Measurements from ENCODE around the gene STS.
"Not testable (repeated sequence)": the region's sequence is repeated elsewhere in the genome, so short reads cannot be mapped to it uniquely, and the experiment has no call there.

Gene STS

DNA sequence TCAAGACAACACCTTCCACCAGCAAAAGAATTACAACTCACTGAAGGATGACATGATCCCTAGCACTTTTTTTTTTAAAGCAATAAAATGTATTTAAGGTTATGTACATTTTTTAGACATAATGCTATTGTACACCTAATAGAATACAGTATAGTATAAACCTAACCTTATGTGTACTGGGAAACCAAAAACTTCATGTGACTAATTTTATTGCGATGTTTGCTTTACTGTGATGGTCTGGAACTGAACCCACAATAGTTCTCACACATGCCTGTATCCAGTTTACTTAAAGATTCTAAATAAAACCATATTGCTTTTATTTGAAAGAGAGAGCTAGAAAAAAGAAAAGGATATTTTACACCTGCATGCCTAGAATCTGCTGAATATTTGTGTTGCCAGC lies 4.4 kb upstream of the STS start:
- DNase-seq: no peak

GRCh38 chrX:7143941-7144525 lies 3.5 kb upstream of the STS start:
- DNase-seq: no peak

- no peak for DNase-seq
Observed at GRCh38 chrX:7145454-7145853, 2.1 kb upstream of the STS start.

DNA sequence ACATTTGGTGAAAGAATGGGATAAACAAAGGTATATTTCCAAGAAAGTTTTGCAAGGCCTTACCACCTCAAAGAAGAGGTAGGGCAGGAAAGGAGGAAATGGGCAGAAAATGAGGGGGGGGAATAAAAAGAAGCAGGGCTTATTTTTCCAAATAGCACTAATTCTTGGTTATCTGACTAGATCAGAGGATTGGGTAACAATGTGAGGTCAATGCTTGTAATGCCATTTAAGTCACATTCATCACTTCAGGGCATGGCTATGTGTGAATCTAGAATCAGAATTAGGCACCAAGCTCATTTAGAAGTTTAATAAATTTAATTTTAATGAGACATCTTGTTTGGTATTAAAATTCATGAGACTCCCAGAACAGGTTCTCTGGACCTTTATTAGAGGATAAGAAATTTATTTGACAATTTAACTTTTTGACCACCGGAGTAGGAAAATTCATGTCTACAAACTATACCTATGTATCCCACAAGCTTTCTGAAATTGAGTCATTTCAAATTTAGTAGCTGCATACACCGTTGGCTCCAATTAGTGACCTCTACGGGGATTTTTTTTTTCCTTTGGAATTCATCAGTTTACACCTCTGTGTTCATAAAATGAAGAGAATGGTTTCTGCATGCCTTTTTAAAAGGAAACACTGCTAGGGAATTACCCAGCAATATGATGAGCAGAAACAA lies 1.4 kb upstream of the STS start:
- no peak for DNase-seq

DNA sequence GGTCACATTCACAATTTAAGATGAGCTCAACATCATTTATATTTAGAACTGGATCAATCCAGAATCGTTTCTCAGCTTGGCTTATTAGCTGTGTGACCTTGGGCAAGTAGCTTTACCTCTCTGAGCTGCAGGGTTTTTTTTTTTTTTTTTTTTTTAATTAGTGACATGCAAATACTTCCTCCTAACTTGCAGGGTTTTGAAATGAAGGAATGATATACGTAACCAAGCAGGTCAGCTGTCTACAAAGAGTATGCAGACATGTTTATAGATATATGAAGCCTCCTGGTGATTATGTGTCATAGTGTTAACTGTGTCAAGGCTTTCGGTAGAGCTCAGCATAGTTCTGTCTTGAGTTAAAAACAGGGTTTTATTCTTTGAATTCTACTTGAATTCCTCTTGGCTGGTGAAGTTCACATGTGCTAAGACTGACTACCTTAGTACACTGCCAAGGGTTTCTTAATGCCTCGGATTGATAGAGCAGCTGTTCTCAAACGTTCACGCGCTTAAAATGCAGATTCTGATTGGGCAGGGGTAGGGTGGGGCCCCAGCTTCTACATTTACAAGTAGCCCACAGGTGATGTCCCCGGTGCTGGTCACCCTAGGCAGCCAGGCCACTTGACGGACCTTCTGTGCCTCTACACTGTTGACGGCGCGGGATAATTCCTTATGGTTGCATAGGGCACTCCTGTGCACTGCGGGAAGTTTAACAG lies 654 bp upstream of the STS start:
- no peak for DNase-seq

- peak; percentile 51 for DNase-seq
Observed at GRCh38 chrX:7147978-7148854, 704 bp downstream of the STS start, which contains the start of gene PUDP. PUDP (minus strand) TSS chrX:7148153; CDS start chrX:7148113, 40 bp downstream.

- DNase-seq: no peak
Observed at GRCh38 chrX:7149411-7149810, 1.9 kb downstream of the STS start.

GRCh38 chrX:7153231-7153630 lies 5.7 kb downstream of the STS start:
- no peak for DNase-seq

- DNase-seq: no peak
Observed at GRCh38 chrX:7154041-7154597, 6.6 kb downstream of the STS start.

DNA sequence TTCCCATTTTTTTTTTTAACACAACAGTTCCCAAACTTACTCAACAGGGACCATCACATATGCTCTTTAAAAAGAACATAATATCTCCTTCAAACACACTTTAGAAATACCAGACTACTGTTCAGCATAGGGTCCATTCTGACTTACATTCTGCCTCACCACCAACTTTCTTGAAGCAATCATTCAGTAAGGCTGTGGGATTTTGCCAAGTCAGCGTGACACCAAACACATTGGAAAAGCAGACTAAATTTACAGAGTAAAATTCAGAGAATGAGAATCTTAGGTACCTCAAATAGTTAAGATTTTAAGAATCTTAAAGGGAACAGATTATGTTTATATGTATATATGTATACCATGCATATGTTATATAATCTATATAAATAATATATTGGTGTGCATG lies 7.7 kb downstream of the STS start:
- no peak for DNase-seq

- no peak for DNase-seq
Observed at GRCh38 chrX:7156879-7157278, 9.4 kb downstream of the STS start.

DNA sequence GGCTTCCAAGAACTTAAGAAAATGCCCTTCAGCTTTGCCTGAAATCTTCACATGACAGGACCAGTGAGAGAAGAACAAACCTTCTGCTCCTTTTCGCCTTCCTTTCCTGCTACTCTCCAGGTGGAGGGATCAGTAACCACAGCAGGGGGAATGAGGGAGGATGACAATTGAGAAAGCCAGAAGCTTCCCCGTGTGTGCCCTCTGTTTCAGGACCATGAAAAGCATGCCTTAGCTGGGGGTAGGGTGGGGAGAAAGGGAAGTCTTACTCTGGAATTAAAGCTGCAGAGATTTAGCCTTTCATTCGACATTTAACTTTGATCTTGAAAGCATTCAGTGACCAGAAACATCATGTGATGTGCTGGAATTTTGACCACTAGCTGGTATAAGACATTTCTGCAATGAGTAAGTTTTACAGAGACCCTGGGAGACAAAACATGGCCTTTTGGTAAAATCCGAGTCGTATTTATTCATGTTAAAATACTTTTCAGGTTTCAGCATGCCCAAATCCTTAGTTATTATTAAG lies 11.0 kb downstream of the STS start:
- DNase-seq: no peak

DNA sequence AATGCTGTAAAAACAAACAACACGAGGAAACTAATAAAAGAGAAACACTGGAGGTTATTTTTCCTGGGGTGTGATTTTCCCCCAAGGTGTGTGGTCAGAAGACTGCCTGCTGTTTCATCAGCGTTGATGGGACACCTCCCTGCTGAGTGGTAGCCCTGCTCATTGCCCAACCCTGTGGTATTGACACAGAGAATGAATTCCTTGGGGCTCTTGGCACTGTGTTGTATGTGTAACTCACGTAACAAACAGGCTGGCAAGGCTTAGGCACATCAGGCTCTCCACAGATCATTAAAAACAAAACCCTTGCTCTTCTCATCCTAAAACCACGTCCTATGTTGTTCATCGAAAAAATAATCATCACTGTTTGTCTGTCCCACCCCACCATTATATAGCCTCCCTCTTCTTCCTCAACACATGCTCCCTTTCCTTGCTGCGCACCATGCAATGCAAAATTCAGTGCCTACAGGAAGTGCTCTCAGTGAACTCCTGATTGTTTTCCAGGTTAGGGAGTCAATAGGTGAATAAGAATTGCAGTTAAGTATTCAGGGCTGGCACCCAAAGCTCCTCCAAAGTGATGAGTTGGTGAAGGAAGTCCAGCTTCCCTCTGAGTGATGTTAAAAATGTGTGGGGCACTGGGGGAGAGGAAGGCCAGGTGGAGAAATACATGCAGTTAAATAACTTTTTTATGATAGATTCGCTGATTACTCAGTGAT lies 11.8 kb downstream of the STS start:
- peak; percentile 9 for DNase-seq

DNA sequence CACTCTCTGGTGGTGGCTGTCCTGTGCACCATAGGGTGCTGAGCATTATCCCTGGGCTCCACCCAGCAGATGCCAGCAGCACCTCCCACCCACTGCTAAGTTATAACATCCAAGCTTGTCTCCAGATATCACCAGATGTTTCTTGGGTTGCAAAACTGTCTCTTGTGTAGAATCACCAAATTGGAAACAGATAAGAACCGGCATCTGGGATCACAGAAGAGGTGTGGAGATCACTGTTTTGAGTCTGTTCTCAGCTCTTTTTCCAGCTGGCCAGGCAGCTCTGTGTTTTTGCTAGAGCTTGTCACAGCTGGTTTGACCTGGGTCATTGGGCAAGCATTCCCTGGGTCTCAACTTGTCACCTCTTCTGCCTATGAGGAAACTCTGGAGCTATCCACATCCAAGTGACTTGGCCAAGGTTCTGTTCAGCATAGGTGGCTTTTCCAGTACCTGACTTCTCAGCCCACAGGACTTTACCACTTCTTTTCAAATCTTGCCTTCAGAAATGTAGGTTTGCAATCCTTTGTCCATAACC lies 15.7 kb downstream of the STS start:
- DNase-seq: no peak

DNA sequence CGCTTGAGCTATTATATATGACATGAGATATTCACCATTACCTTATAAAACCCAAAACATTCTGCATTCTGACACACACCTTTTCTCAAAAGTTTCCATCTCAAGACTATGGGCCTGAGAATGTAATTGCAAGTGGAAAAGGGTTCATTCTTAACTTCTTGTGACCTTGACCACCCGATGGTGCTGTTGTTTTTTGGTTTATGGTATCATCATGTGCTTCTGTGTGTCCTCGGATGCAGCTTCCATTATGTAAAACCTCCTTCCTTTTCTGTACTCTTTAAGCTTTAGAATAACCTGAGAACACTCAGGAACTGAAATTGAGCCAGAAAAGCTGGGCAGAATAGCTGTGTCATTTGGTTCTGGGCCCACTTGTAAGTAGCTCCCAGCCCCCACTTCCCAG lies 16.7 kb downstream of the STS start:
- DNase-seq: no peak

DNA sequence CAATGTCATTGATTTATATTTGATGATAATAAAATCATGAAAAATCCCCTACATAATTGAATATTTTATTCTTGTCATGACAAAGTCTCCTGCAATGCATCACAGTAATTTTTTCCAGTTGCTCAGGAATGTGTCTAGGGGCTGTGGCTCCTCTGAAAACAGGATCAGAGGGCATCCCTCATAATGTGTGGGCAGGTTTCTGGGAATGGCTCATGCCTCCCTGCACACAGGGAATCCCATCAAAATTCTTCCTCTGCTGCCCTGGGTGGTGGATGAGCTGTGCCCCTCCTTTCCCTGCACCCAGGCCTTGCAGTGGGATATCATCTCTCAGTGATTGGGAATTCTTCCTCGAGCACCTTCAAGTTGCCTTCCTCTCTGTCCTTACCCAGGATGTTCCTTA lies 20.9 kb downstream of the STS start:
- DNase-seq: no peak

DNA sequence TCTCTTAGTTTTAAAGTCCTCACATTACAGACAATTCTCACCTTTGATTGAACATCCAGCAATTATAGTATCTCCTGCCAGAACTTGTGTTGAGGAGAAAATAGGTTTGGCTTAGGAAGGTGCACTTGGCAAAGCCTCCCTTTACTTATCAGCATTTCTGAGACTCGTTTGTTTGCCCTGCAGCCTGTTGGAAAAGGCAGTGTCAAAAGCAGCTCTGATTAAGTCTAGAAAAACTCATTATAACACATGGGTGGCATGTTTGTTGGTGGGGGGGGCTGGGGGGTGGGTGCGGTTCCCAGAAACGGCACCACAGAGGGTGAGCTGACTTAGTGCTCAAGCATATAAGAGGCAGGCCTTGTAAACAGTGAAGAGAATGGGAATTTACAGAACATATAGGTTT lies 22.1 kb downstream of the STS start:
- DNase-seq: no peak

- DNase-seq: peak; percentile 2
Observed at GRCh38 chrX:7170898-7171297, 23.4 kb downstream of the STS start.

DNA sequence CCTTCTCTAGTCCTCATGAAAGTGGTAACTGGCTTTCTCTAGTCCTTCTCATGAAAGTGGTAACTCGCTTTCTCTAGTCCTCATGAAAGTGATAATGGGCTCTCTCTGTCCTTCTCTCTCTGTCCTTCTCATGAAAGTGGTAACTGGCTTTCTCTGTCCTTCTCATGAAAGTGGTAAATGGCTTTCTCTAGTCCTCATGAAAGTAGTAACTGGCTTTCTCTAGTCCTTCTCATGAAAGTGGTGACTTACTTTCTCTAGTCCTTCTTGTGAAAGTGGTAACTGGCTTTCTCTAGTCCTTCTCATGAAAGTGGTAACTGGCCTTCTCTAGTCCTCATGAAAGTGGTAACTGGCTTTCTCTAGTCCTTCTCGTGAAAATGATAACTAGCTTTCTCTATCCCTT lies 31.3 kb downstream of the STS start:
- not testable (repeated sequence) for DNase-seq

GRCh38 chrX:7179446-7179845 lies 31.9 kb downstream of the STS start:
- DNase-seq: no peak

GRCh38 chrX:7184816-7185215 lies 37.3 kb downstream of the STS start:
- DNase-seq: no peak

DNA sequence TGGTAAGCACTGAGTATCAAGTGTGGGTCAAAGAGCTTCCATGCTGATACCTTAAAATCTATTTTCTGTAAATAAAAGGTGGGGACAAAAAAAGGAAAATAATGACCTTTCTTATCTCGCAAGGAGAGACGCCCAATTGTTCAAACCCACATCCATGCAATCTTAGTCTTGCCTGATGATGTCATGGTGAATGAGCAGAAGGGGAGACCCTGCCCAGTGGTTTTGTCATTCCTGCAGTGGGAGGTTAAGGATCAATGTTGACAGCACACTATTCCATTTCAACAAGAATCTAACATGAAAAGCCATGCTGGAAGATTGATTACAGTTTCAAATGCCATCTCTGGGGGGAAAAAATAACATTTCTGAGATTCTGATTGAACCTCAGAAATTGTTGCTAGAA lies 41.2 kb downstream of the STS start:
- DNase-seq: no peak
